HG03045 (cell line): Measurements from ENCODE around the gene SMOC2.

Experiments
- ATAC-seq: cut with Tn5 transposase; IDR thresholded peaks from one replicate; pipeline ENCODE4 v1.9.1; 2021; ENCODE audit warnings: mild to moderate bottlenecking, moderate library complexity; ENCODE audit not compliant: unreplicated experiment

SMOC2 gene

GRCh38 chr6:168514216-168514615 lies 73.2 kb downstream of the SMOC2 start:
- no peak for ATAC-seq

- ATAC-seq = no peak
These were observed 74.4 kb downstream of the SMOC2 start for GRCh38 chr6:168515376-168515775.

GRCh38 chr6:168516944-168517741 lies 76.2 kb downstream of the SMOC2 start:
- no peak for ATAC-seq

GRCh38 chr6:168517742-168518347 lies 76.9 kb downstream of the SMOC2 start:
- ATAC-seq = no peak

- ATAC-seq = no peak
These were observed 77.4 kb downstream of the SMOC2 start for GRCh38 chr6:168518348-168518745.

GRCh38 chr6:168518867-168519266 lies 77.9 kb downstream of the SMOC2 start:
- no peak for ATAC-seq

GRCh38 chr6:168520233-168520632 lies 79.2 kb downstream of the SMOC2 start:
- no peak for ATAC-seq

- no peak for ATAC-seq
These were observed 83.6 kb downstream of the SMOC2 start for GRCh38 chr6:168524571-168525001.

GRCh38 chr6:168525114-168525513 lies 84.1 kb downstream of the SMOC2 start:
- ATAC-seq = no peak

GRCh38 chr6:168525926-168526630 lies 85.1 kb downstream of the SMOC2 start:
- no peak for ATAC-seq

GRCh38 chr6:168526841-168527281 lies 85.9 kb downstream of the SMOC2 start:
- no peak for ATAC-seq

- ATAC-seq = no peak
These were observed 86.6 kb downstream of the SMOC2 start for GRCh38 chr6:168527451-168528210.

- ATAC-seq = no peak
These were observed 87.6 kb downstream of the SMOC2 start for GRCh38 chr6:168528474-168529095.

- no peak for ATAC-seq
These were observed 88.2 kb downstream of the SMOC2 start for GRCh38 chr6:168529214-168529613.

- ATAC-seq = no peak
These were observed 89.7 kb downstream of the SMOC2 start for GRCh38 chr6:168530653-168531071.

GRCh38 chr6:168532070-168532469 lies 91.1 kb downstream of the SMOC2 start:
- ATAC-seq = no peak

- no peak for ATAC-seq
These were observed 92.4 kb downstream of the SMOC2 start for GRCh38 chr6:168533414-168533813.

- ATAC-seq = no peak
These were observed 93.3 kb downstream of the SMOC2 start for GRCh38 chr6:168534265-168534664.

GRCh38 chr6:168535711-168536110 lies 94.7 kb downstream of the SMOC2 start:
- ATAC-seq = no peak

GRCh38 chr6:168536196-168536595 lies 95.2 kb downstream of the SMOC2 start:
- ATAC-seq = no peak
